Right ventricle myocardium superior (tissue), 1 donor: Measurements from ENCODE around the gene CAPN15. TPM values are rescaled to one million over a fixed set of nuclear protein-coding genes. Genes with fewer than 3 reads are reported as not detected.

Experiments used
- ATAC-seq: fragments of 200-7000 bp; cut with Tn5 transposase; one replicate; pipeline ENCODE4 v1.9.1; 2020; ENCODE audit warnings: mild to moderate bottlenecking; ENCODE audit not compliant: poor library complexity
- DNase-seq: peaks from one replicate; pipeline ENCODE4 v3.0.0-alpha.2; 2020
- intact Hi-C: fragments of 100-400 bp; cut with DNase I; formaldehyde crosslinking; loops from one replicate; pipeline ENCODE4 v1.11.2; 2022
- total RNA-seq: library from RNA; stranded (reverse); fragmentation: NEBNext Ultra II Directional; extraction: Animal tissue kit (Norgen Biotek cat#: 25700); gene quantifications from one replicate; pipeline ENCODE4 v1.2.1, GENCODE V29; 2021
- donor health status: DM: no; HTN: yes; CAD: no; lungs with severe emphysema.

CAPN15 gene
- total RNA-seq, 1 donor from 2014 or later: 17.7 TPM

GRCh38 chr16:580141-580945 is 52.8 kb downstream of the CAPN15 start:
- DNase-seq (no peak), ATAC-seq (no peak)
- intact Hi-C loops: no loop called here

- no peak for DNase-seq
- intact Hi-C loops: no loop called here
- no peak for ATAC-seq
Observed at GRCh38 chr16:580946-581498, 53.5 kb downstream of the CAPN15 start.

GRCh38 chr16:582218-582613 is 54.7 kb downstream of the CAPN15 start:
- no peak for DNase-seq
- ATAC-seq: no peak
- intact Hi-C loops: no loop called here

GRCh38 chr16:582614-583331 is 55.3 kb downstream of the CAPN15 start:
- DNase-seq (no peak), ATAC-seq (peak; percentile 11)
- intact Hi-C loops: no loop called here

GRCh38 chr16:583470-583814 is 55.9 kb downstream of the CAPN15 start:
- DNase-seq (no peak), ATAC-seq (no peak)
- intact Hi-C loops: no loop called here

- intact Hi-C loops: no loop called here
Observed at GRCh38 chr16:583815-584591, 56.5 kb downstream of the CAPN15 start.

GRCh38 chr16:585351-585750 is 57.8 kb downstream of the CAPN15 start:
- no peak for DNase-seq
- intact Hi-C loops: loop anchor here (5.0 kb wide), 1 partner anchor 52 kb away; the partner anchor contains the start of gene METTL26
- ATAC-seq: no peak

More at GRCh38 chr16:583815-584591, 56.5 kb downstream of the CAPN15 start:
- no peak for DNase-seq
- ATAC-seq: no peak

GRCh38 chr16:586047-586644 is 58.6 kb downstream of the CAPN15 start:
- DNase-seq (no peak), ATAC-seq (no peak)
- intact Hi-C loops: loop anchor here (5.0 kb wide), 1 partner anchor 51 kb away; the partner anchor contains the start of gene METTL26

- intact Hi-C loops: loop anchor here (5.0 kb wide), 1 partner anchor 50 kb away; the partner anchor contains the start of gene METTL26
- no peak for ATAC-seq
- DNase-seq: no peak
Observed at GRCh38 chr16:586645-587590, 59.4 kb downstream of the CAPN15 start.

GRCh38 chr16:588639-588888 is 61.1 kb downstream of the CAPN15 start:
- DNase-seq: no peak
- intact Hi-C loops: loop anchor here (5.0 kb wide), 1 partner anchor 49 kb away; the partner anchor contains the start of gene METTL26
- no peak for ATAC-seq

GRCh38 chr16:588889-589657 is 61.6 kb downstream of the CAPN15 start:
- ATAC-seq: peak; percentile 93
- intact Hi-C loops: loop anchor here (5.0 kb wide), 1 partner anchor 48 kb away; the partner anchor contains the start of gene METTL26

GRCh38 chr16:589658-590187 is 62.2 kb downstream of the CAPN15 start, which contains the start of gene RAB40C:
TSS of gene RAB40C (plus strand) at chr16:590066. CDS start at chr16:590292, 226 bp downstream.
- intact Hi-C loops: loop anchor here (5.0 kb wide), 1 partner anchor 48 kb away; the partner anchor contains the start of gene METTL26
- ATAC-seq: peak; percentile 95
- peak; percentile 99 for DNase-seq

More at GRCh38 chr16:588889-589657, 61.6 kb downstream of the CAPN15 start:
- peak; percentile 98 for DNase-seq

GRCh38 chr16:590188-590814 is 62.8 kb downstream of the CAPN15 start:
- intact Hi-C loops: no loop called here
- ATAC-seq (no peak), DNase-seq (peak; percentile 63)

GRCh38 chr16:590815-591200 is 63.3 kb downstream of the CAPN15 start:
- intact Hi-C loops: no loop called here
- no peak for DNase-seq
- no peak for ATAC-seq

- DNase-seq: no peak
- intact Hi-C loops: no loop called here
- no peak for ATAC-seq
Observed at GRCh38 chr16:591231-591630, 63.7 kb downstream of the CAPN15 start.

GRCh38 chr16:591892-592517 is 64.5 kb downstream of the CAPN15 start:
- intact Hi-C loops: no loop called here
- no peak for DNase-seq
- no peak for ATAC-seq
